Activated T-helper 9 cell treated with anti-CD3 and anti-CD28 coated beads, Interleukin-2, amount 50 U/mL, for 16 hours (primary cell): ENCODE data around the gene SEMA4G.

Experiments
- DNase-seq: peaks from one replicate; pipeline ENCODE4 v3.0.0-alpha.2; 2020; ENCODE audit warnings: low read depth

SEMA4G gene, protein sequence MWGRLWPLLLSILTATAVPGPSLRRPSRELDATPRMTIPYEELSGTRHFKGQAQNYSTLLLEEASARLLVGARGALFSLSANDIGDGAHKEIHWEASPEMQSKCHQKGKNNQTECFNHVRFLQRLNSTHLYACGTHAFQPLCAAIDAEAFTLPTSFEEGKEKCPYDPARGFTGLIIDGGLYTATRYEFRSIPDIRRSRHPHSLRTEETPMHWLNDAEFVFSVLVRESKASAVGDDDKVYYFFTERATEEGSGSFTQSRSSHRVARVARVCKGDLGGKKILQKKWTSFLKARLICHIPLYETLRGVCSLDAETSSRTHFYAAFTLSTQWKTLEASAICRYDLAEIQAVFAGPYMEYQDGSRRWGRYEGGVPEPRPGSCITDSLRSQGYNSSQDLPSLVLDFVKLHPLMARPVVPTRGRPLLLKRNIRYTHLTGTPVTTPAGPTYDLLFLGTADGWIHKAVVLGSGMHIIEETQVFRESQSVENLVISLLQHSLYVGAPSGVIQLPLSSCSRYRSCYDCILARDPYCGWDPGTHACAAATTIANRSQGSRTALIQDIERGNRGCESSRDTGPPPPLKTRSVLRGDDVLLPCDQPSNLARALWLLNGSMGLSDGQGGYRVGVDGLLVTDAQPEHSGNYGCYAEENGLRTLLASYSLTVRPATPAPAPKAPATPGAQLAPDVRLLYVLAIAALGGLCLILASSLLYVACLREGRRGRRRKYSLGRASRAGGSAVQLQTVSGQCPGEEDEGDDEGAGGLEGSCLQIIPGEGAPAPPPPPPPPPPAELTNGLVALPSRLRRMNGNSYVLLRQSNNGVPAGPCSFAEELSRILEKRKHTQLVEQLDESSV

DNA sequence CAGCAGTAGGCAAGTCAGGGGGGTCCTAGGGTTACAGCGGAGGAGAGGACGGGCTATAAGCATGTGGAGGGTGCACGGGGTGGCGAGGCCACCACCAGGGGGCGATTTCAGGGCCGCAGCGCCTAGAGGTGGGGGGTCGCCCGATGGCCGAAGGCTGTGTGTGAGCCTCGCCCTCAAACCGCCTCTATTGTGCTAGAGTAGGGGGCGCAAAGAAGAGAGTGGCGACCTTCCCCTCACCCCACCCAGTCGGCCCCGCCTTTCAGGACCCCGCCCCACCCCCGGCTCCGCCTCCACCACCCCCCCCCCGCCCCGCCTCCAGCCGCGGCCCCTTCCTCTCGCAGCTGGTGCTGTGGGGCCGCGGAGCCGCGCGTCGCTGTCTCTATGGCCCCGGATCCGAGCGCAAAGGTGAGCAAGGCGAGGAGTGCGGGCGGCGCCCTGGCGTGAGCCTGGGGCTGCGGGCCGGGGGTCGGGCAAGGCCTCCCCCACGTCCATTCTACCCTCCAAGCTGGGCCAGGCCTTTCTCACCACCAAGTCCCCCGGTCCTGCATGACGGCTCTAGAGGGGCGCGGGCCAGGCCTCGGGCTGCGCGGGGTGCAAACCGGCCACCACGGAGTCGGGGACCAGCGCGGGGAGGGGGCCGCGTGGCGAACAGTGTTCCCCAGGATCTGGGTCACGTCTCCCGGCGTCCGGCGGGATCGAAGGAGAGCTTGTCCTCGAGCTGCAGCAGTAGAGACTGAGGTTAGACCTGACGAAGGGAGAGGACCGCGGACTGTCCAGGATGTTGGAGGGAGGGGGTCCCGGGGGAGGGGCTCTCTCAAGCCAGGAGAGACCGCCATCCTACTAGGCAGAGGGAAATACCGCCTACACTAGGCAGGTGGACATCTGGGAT, at the start of gene SEMA4G:
Gene SEMA4G, plus strand, starts transcription at position 318 of the 889 bp plus-strand sequence. CDS start 3,409 bp downstream, outside the sequence.
- peak; percentile 11 for DNase-seq

DNA sequence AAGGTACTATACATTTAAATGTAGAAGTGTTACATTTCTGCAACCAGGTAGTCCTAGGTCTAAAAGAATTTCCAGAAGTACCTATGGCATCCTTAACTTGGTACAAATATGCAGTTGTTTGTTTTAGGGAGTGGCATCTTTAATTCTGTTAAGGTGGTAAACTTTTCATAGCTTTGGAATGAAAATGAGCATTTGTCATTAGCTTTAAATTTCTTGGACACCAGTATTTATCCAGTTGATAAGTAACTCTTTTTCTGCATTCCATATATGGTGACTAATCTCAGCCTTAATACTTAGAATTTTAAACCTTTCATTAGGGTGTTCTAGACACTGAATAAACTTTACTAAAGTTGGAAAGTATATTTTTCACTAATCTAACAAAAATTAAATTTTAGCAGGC, 45.7 kb upstream of the SEMA4G start:
- DNase-seq: no peak

DNA sequence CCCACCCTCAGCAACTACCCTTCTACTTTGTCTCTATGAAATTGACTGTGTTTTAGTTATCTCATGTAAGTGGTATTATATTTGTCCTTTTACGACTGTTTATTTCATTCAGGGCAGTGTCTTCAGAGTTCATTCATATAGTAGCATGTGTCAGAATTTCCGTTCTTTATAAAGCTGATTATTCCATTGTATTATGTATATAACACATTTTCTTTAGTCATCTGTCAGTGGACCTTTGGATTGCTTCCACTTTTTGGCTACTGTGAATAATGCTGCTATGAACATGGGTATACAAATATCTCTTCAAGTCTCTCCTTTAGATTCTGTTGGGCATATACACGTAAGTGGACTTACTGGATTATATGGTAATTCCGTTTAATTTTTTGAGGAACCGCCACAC, 42.0 kb upstream of the SEMA4G start:
- DNase-seq: no peak

DNA sequence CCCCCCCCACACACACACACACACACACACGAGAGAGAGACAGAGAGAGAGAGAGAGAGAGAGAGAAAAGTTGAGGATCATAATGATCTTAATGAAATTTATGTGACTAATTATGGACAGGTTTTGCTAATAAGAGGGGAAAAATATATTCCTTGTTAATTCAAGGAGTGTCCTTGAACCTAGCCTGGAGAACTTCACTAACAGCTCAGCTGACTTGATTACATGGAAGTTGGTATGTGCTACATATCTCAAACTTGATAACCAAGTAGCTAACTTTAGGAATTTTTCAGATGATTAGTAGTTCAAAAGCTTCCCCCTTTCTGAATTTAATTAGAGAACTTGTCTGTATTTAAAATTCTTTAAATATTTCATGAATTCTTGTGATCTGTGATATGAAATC, 41.3 kb upstream of the SEMA4G start:
- no peak for DNase-seq

DNA sequence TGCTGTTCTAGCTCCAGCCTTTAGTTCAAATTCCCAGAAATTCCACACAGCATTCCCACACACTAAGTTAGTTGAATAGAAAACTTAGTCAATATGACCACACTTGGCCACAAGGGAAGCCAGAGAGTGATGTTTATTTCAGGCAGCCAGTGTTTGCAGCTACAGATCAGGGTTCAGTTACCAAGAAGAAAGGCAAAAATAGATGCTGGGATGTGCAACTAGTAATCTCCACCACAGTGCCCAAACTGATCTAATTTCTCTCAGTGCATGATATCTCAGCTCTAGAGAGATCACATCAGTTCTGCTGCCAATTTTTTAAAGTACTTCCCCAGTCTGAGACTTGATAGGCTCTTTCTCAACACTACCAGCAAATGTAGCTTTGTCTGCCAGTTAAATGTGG, 38.9 kb upstream of the SEMA4G start:
- DNase-seq: no peak

DNA sequence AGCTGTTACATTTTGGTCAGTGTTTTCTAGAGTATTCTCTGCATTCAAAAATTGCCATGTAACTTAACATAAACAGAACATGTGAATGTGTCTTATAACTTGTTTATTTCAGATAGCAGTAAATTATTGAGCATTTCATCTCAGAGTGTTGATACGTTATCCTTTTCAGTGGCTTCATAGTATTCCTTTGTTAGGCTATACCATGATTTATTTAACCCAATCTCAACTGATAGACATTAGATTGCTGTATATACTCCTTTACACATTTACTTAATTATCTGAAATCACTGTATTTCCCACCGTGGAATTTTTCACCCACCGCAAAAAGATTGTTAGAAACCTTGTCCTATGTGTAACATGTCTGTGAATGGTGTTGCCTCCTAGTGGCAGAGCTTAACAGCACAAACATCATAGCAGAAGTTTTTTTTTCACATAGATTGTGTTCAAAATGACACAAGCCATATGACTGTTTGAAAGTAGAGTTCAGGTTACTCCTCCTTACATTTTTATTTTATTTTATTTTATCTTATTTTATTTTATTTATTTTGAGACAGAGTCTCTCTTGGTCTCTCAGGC, 35.1 kb upstream of the SEMA4G start:
- DNase-seq: no peak

DNA sequence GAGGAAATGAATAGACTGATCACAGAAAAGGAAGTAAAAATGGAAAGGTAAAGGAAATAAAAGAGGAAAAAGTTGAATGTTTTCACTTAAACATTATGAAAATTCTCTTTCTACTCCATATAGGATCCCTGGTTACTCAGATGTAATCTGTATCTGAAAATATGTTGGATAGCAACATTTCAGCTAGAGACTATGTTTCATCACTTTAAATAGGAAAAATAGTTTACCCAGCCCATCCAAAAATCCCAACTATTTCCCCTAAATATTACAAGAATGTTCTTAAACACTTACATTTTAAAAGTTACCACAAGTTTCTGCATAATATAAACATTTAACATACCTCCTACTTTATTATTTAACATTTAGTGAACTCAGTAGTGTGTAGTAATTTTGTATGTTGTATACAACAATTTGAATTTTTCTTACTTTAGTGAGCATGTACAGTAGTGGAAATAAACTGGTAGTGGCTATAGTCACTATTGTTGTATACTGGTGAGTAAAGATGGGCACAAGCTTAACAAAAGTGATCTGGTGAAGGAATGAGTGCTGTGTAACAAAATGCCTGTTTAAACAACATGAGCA, 29.4 kb upstream of the SEMA4G start:
- no peak for DNase-seq

DNA sequence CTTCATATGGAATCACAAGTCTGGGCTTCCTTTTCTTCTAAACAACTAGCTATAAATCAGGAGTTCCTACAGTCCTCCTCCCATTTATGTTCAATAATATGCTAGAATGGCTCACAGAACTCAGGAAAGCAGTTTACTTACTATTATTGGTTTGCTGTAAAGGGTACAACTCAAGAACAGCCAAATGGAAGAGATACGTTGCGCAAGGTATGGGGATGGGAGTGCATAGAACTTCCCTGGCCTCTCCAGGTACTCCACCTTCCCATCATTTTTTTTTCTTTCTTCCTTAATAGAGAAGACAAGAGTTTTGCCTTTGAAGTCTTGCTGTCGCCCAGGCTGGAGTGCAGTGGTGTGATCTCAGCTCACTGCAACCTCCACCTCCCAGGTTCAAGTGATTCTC, 27.1 kb upstream of the SEMA4G start:
- no peak for DNase-seq

DNA sequence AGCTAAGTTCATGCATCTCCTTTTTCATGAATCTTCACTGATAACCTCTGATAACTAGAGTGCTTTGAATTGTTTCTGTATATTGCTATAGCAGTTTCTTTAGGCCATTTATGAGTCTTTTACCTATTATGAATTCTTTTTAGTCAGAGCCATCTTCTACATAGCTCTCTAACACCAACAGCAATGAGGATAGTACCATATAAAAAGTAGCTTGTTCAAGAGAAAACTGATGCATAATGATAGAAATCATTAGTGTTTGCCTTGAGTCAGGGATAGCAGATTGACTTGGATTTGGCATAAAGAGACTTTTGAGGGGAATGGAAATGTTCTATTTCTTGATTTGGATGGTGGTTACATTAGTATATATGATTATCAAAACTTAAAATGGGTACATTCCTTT, 25.8 kb upstream of the SEMA4G start:
- no peak for DNase-seq

DNA sequence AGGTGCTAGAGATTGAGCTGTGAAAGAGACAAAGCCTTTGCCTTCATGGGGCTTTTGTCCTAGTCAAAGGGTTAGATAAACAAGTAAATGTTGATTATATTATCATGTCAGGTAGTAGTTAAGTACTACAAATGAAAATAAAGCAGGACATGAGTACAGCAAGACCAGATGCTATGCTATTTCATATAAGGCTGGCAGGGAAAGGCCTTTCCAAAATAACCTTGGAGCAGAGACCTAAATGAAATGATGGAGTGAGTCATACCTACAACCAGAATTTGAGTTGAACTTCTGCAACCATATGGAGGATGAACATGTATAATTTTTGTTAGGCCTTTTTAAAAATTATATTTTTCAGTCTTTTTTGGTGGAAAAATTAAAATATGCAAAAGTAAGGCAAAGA, 23.6 kb upstream of the SEMA4G start:
- no peak for DNase-seq

DNA sequence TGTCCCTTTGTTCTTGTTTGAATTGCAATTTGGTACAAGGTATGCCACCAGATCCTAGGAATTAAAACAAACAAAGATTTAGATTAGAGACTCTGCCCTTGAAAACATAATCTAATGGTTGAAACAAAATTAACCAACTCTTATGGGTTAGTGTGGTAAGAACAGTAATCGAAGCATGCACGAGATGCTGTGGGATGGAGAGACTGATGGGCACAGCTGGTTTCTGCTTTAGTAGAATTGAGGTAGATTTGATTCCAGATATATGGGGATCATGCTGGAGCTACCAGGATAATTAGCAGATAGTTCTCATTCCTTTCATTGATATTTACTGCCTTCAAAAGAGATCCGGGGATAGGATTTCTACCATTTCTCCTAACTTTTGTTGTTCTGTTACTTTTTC, 20.4 kb upstream of the SEMA4G start:
- DNase-seq: no peak

DNA sequence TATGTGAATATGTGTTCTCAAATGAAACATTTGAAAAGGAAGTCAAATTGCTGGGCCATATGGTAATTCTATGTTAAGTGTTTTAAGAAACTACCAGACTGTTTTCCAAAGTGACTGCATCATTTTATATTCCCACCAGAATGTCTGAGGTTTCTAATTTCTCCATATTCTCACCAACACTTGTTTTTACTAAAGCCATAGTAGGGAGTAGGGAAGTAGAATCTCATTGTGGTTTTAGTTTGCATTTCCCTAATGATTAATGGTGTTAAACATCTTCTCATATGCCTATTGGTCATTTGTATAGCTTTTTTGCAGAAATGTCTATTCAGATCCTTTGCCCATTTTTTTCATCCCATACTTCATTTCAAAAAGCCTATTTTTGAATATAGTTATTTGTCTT, 9.1 kb upstream of the SEMA4G start:
- no peak for DNase-seq

DNA sequence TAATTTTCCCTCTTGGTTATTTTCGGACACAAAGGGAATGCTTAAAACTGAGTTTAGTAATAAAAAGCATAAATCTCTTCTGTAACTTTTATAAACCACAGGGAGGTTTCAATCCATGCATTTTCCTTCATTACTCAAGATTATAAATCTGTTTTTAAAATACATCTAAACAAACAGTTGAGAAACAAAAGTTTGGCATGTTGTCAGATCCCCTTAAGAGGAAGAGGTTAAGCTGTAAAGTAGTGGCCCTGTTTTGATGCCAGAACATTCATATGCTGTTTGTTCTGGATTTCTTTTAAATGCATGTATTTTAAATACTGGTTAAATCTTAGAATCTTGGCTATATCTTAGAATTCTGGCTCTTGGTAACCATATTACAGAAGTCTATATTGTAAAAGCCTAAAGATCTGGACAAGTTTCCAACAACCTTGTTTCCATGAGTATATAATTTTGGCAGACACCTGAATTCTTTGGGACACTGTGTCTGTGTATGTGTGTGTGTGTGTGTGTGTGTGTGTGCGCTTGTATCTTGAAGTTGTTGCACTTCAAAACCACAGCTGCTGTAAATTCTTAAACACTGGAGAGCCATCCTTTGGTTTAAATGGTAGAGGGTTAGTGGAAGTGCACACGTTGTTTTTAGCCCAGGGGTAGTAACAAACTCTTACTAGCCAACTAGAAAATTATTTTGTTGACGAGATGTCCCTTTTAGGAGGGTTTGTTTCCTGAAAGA, 6.8 kb upstream of the SEMA4G start:
- no peak for DNase-seq

DNA sequence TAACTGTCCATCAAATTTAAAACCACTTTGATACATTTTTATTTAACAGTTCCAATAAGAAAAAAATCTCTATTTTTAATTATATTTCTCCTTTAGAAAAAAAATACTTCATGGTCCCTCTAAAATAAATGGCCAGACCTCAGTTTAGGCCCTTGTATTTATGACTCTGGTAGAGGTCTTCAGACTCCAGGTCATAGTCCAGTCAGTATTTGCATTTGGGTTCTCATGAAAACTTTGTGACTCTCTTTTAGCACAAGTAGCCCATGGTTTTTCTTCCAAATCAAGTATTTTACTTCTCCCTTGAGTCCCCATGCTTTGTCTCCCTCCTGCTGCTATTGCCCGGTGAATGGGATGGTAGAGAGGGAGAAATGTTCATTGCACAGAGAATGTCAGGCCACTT, 5.5 kb upstream of the SEMA4G start:
- no peak for DNase-seq

DNA sequence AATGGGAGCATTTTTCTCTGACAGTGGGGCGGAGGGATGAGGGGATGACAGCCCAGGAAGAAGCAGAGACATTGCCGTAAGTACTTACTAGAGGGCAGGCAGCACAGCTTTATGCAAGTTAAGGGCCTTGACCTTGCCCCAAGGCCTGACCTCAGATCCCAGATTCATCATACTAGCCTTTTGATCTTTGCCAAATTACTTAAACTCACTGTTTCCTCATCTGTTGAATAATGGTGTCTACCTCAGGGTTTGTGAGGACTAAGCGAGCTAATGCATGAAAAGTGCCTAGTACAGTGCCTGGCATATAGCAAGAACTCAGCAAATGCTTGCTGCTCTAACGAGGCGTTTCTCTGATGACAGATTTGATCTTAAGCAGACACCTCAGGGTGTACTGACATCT, 3.5 kb upstream of the SEMA4G start:
- DNase-seq: no peak

DNA sequence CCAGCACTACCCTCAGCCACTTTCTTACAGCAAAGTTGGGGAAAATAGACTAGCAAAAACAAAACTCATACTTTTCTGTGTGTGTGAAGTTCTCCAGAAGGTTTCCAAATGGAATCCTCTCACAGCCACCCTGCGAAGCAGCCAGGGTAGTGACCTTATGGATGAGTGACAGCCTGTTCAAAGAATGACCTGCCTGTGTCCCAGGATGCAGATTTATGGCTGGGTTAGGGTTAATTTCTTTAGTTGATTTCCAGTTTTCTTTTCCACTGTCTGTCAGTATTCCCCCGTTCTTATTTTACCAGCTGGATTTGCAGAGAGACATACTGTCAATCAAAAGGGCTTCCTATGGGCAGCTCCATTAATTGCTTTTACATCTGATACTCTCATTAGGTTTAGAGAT, 2.4 kb upstream of the SEMA4G start:
- DNase-seq: no peak

DNA sequence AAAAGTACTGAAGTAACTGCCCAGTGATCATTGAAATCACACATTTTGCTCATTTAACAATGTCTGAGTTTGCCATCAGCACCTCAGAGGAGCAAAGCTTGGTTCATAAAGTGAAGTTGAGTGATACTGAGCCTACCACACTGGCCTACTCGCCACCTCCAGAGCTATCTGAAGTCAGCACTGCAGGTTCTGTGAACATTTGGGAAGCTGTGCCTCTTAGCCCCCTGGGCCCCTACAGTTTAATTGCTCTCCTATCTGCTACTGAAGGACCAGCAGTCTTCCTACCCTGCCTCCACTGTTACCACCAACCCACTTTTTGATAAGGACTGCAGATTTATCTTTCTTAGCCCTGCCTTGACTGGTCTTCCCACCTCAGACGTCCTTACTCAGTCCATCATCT, 2.0 kb upstream of the SEMA4G start:
- no peak for DNase-seq

DNA sequence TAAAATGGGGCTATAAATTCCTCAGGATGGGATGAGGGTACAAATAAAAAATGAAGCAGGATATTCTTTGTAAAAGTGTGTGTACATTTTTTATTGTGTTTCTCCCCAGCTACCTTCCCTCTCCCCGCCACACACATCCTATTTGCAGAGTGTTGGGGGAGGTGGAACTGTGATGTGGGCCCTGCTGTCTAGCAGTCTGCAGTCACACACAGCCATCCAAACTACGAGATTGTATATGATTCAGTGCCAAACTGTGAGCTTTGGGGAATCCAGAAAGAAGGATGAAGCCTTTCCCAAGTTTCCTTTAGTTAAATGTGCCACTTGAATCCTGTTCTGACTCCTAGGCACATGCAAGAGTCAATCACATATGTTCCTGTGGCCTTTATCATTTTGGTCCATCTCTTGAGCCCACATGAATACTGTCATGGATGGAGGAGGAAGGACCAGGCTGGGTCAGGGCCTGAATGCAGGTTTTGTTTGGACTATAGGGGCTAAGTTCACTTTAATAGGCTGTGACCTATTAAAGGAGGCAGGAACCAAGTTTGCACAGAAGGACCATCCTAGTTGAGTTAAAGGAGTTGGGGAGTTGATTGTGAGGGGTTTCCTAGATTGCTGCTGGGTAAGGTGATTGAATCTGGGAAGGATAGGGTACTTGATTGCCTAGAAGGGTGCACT, 1.1 kb upstream of the SEMA4G start:
- DNase-seq: no peak

DNA sequence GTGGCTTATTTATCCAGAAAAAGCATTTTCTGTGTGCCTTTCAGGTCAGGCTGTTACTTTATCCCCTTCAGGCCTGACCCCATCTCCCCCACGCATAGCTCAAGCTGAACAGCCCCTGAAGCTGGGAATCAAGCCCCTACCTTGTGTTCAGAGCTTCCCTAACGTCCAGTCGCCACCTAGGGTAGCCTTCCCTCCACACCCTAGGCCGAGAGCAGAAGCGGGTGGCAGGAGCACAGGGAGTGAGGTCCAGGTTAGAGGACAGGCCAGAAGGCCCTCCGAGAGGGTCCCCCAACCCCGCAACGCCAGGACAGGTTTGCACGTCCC, 479 bp upstream of the SEMA4G start:
- no peak for DNase-seq

DNA sequence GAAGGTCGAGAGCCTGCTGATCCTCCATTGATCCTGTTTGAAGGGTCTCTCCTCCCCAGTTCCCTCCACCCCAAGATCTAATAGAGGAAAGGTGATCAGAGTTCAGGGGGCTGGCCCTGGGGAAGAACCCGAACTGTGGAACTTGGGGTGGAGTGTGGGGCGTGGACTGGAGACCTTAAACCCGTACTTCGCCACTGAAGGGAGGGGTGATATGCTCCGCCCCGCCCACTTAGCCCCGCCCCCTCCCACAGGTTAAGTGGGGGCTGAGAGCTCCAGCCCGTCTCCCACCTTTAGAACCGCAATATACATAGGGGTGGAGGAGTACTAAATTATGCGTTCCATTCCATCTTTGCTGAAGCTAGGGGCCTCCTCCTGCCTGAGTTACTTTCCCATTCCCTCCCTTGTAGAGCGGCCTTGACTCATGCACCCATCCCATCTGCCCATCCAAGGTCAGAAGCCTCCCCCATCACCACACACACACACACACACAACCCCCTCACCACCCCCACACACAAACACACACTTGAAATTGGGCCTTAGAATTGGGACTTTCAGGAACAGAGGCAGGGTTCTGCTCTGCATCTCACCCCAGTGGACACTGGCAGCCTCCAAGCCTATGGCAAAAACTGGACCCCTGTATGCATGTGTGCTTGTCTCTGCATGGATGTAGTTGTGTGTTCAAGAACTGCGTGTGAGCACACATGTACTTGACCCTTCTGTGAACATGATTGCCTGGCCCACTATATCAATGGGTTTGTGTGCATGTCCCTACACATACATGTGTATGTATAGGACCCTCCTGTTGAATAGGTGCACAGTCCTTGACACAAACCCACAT, 991 bp downstream of the SEMA4G start:
- DNase-seq: no peak
